WI38 (cell line): ENCODE measurements around the gene KCNAB1.

Experiments
- H3K4me3 ChIP-seq: 2 replicates; pipeline ENCODE4 v1.5.1; 2011; ENCODE audit warnings: low read depth, mild to moderate bottlenecking, control low read depth, low read length
- TF ChIP-seq, protein P1 (sequence below): IDR thresholded peaks from 2 replicates; pipeline ENCODE4 v1.5.1; 2012; ENCODE audit warnings: low read depth, mild to moderate bottlenecking, control low read depth, low read length

KCNAB1 gene

DNA sequence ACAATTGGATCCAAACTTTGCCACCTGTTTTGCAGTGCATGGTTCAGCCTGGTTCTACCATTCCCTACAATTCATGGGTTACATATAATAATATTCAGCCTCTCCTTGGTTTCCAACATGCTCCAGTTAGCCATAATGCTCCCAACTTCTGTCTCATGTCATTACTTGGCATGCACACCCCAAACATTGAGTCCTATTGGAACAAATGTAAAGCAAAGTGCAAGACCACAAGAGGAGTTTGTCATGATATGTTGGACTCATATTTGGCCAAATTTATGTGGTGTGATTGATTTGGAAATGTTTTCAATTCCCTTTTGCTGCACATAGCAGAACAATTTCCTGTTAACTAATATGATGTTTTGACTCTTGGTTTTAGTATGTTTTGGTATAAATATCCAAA lies 50.2 kb downstream of the KCNAB1 start:
- no peak overlapping the region for H3K4me3 ChIP-seq
- TF ChIP-seq, protein P1, sequence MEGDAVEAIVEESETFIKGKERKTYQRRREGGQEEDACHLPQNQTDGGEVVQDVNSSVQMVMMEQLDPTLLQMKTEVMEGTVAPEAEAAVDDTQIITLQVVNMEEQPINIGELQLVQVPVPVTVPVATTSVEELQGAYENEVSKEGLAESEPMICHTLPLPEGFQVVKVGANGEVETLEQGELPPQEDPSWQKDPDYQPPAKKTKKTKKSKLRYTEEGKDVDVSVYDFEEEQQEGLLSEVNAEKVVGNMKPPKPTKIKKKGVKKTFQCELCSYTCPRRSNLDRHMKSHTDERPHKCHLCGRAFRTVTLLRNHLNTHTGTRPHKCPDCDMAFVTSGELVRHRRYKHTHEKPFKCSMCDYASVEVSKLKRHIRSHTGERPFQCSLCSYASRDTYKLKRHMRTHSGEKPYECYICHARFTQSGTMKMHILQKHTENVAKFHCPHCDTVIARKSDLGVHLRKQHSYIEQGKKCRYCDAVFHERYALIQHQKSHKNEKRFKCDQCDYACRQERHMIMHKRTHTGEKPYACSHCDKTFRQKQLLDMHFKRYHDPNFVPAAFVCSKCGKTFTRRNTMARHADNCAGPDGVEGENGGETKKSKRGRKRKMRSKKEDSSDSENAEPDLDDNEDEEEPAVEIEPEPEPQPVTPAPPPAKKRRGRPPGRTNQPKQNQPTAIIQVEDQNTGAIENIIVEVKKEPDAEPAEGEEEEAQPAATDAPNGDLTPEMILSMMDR: no peak

DNA sequence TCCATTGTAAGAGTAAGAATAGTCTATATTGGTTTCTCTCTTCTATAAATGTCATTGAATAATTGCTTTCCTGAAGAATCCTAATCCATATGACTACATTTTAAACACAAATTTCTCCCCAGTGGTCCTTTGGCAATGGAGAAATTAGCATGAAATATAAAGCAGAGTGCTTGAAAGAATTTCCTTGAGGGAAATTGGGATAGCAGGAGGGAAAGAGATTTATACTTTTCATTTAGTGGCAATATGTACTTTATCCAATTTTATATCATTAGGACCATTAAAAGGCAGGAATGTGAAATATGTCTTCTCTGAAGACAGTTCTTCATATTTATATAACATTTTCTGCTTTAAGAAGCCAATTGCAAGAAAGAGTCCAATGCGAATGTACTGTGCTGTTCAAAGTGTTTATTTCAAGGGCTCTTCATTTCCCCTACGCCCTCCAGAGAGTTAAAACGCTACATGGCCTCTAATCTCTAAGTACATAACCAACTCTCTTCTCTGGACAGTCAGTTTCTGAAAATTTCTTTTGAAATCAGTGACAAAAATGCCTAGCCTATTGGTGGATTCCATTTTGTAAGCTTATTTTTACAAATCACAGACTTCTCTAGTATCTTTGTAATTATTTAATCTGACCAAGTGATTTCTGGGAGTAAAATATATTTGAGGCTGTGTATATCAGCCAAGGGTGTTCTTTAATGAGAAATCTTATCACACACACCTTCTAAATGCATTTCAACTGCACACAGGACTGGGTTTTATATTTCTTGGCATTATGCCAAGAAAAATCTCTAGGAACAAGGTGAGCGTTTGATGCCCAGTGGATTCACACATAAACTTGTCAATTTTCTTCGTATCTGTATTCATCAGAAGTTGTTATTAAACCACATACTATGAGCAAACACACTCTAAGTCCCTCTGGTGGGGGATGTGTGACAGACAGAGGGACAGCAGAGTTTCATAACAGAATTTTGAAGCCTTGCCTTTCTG lies 51.2 kb downstream of the KCNAB1 start:
- H3K4me3 ChIP-seq: no peak overlapping the region
- TF ChIP-seq, protein P1: no peak

DNA sequence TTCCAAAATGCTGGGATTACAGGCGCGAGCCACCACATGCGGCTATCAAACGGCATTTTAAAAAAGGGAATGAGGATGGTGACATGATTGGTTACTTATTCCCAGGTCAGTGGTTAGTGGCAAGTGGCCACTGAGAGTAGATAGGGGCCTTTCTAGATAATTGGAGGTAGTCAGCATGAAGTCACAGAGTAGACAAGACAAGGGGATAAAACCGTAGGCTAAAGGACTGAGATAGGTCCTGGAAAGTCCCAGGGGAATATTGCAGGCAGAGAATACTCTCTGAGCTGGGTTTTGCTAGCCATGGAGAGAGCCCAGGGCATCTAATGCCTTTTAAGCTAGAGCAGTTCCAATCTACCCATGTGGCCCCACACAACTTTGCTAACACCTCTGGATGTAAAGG lies 52.2 kb downstream of the KCNAB1 start:
- no peak overlapping the region for H3K4me3 ChIP-seq
- TF ChIP-seq, protein P1: no peak

DNA sequence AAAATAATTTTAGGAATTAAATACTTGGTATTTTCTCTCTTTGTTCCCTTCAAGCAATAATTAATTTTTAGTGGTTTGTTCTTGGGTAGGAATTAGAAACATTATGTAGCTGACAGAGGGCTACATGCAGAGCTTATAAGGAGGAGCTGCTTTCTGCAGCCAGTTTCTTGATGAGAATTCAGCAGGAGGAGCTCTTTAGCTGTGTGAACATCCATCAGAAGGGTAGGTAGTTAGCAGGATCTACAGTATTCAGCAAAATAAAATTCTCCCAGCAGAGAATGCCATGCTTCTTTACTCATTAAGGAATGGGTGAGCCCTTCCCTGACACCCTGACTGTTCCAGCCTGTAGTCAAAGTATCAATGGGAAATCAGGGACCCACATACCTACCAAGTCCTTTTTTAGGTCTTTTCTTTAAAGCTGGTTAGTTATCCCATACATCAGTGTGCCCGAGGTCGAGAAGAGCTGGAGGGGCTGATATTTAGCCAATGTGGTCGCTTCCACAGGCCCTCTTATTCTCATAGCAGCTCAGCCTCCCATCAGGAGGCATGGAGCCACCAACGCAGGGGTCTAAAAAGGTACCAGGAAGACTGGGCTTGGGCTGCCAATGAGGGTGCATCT lies 54.0 kb downstream of the KCNAB1 start:
- H3K4me3 ChIP-seq: no peak overlapping the region

DNA sequence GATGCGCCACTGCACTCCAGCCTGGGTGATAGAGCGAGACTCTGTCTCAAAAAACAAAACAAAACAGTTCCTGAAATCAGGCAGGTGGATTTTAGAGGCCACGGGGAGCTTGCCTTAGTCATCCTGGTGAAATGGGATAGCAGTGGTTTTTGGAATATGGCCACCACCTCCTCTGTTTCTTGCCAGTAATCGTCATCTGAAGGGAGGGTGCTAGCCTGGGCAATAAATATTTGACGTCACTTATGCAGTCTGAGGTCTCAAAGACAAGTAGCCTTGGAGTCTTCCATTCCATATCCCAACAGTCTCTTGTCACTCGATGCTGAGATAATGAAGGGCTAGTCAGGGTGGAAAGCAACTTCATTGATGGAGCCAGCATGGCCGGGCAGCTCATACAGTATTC lies 55.2 kb downstream of the KCNAB1 start:
- TF ChIP-seq, protein P1: no peak
- no peak overlapping the region for H3K4me3 ChIP-seq

More for the DNA sequence above, 54.0 kb downstream of the KCNAB1 start:
- TF ChIP-seq, protein P1: no peak

DNA sequence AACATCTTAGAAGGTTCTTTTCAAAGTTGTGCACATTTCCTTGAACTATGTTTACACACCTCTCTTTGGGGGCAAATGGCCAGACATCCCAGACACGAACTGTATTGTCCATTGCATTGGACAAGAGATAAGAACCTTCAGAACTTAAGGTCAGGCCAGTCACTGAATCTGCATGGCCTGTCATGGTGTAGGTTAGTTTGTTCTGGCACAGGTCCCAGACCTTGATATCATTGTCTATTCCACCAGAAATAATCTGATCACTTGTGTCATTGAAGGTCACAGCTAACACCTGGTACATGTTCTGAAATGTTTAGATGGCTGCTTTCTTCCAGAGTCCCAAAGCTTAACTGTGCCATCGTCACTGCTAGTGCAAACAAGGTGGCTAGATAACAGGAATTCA lies 55.7 kb downstream of the KCNAB1 start:
- no peak overlapping the region for H3K4me3 ChIP-seq
- TF ChIP-seq, protein P1: no peak

DNA sequence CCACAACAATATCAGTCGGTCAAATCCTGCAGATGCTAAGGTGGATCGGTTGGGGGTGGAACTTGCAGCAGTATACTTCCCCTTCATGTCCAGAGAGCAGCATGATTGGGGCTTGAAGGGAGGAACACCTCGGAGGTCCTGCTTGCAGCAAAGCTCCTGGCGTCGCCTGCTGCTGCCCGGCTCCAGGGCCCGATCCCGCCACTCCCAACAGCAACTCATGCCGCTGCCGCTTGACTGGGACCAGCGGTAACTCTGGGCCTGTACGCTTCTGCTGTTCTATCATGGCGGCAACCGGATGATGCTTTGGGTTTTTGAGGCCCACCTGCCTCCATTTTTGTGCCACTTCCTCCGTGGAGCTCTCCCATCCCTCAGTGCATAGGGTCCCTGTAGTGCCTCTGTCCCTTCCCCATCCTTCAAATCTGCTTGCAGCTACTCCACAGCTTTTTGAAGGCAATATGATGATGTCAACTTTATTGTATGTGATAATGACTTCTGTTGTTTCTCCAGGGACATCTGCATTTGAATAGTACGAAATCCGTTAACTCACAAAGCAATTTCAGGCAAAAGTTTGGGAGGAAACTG lies 56.3 kb downstream of the KCNAB1 start:
- TF ChIP-seq, protein P1: no peak
- no peak overlapping the region for H3K4me3 ChIP-seq
